ES-I3 (cell line): ENCODE results near the gene ARID5B.
"Not testable (repeated sequence)": the region's sequence is repeated elsewhere in the genome, so short reads cannot be mapped to it uniquely, and the experiment has no call there.

ENCODE experiments used
- H3K36me3 ChIP-seq: 2 replicates; pipeline ENCODE4 v1.6.1; 2013; ENCODE audit warnings: mild to moderate bottlenecking, low read length, control low read depth, moderate library complexity; ENCODE audit not compliant: insufficient read depth
- H3K4me1 ChIP-seq: 2 replicates; pipeline ENCODE4 v1.6.1; 2013; ENCODE audit warnings: mild to moderate bottlenecking, control low read depth, low read length; ENCODE audit not compliant: insufficient read depth
- H3K9ac ChIP-seq: 2 replicates; pipeline ENCODE4 v1.6.1; 2013; ENCODE audit warnings: low read depth, mild to moderate bottlenecking, low read length, moderate library complexity
- H3K9me3 ChIP-seq: 2 replicates; pipeline ENCODE4 v1.6.1; 2013; ENCODE audit warnings: mild to moderate bottlenecking, low read length, moderate library complexity; ENCODE audit not compliant: control insufficient read depth, insufficient read depth

The ARID5B gene

GRCh38 chr10:61900829-61901792 lies at the start of gene ARID5B:
Gene ARID5B (plus strand): TSS chr10:61901699. CDS start chr10:61901710, 11 bp downstream.
- peaks cover 17% of the 10 kb centered on the region for H3K4me1 ChIP-seq
- H3K9ac ChIP-seq = peak within 1 kb of the TSS; percentile 75
- no peaks in the 10 kb centered on the region for H3K36me3 ChIP-seq
- no peaks in the 10 kb centered on the region for H3K9me3 ChIP-seq

- Histone ChIP-seq H3K36me3 (no peaks in the 10 kb centered on the region), H3K4me1 (no peaks in the 10 kb centered on the region), H3K9me3 (no peaks in the 10 kb centered on the region), H3K9ac (no peak overlapping the region)
Observed at GRCh38 chr10:61852261-61852660, 49.2 kb upstream of the ARID5B start.

GRCh38 chr10:61855771-61856170 lies 45.7 kb upstream of the ARID5B start:
- no peaks in the 10 kb centered on the region for H3K4me1 ChIP-seq
- no peaks in the 10 kb centered on the region for H3K9me3 ChIP-seq
- no peak overlapping the region for H3K9ac ChIP-seq

GRCh38 chr10:61857746-61858145 lies 43.8 kb upstream of the ARID5B start:
- Histone ChIP-seq H3K9ac (no peak overlapping the region), H3K4me1 (no peaks in the 10 kb centered on the region), H3K9me3 (no peaks in the 10 kb centered on the region), H3K36me3 (no peaks in the 10 kb centered on the region)

More at GRCh38 chr10:61855771-61856170, 45.7 kb upstream of the ARID5B start:
- H3K36me3 ChIP-seq = no peaks in the 10 kb centered on the region

GRCh38 chr10:61859786-61860185 lies 41.7 kb upstream of the ARID5B start:
- Histone ChIP-seq H3K4me1 (no peaks in the 10 kb centered on the region), H3K36me3 (no peaks in the 10 kb centered on the region), H3K9ac (no peak overlapping the region), H3K9me3 (no peaks in the 10 kb centered on the region)

- Histone ChIP-seq H3K4me1 (no peaks in the 10 kb centered on the region), H3K36me3 (no peaks in the 10 kb centered on the region), H3K9ac (no peak overlapping the region), H3K9me3 (no peaks in the 10 kb centered on the region)
Observed at GRCh38 chr10:61860964-61861758, 40.3 kb upstream of the ARID5B start.

GRCh38 chr10:61863981-61864380 lies 37.5 kb upstream of the ARID5B start:
- H3K9me3 ChIP-seq = no peaks in the 10 kb centered on the region
- no peak overlapping the region for H3K9ac ChIP-seq
- no peaks in the 10 kb centered on the region for H3K36me3 ChIP-seq
- no peaks in the 10 kb centered on the region for H3K4me1 ChIP-seq

- no peaks in the 10 kb centered on the region for H3K9me3 ChIP-seq
Observed at GRCh38 chr10:61866700-61867368, 34.7 kb upstream of the ARID5B start.

GRCh38 chr10:61867374-61867773 lies 34.1 kb upstream of the ARID5B start:
- not testable (repeated sequence) for H3K36me3 ChIP-seq, H3K9me3 ChIP-seq, H3K9ac ChIP-seq, H3K4me1 ChIP-seq

More at GRCh38 chr10:61866700-61867368, 34.7 kb upstream of the ARID5B start:
- Histone ChIP-seq H3K9ac (no peak overlapping the region), H3K4me1 (no peaks in the 10 kb centered on the region), H3K36me3 (no peaks in the 10 kb centered on the region)

- H3K9ac ChIP-seq, H3K36me3 ChIP-seq, H3K9me3 ChIP-seq, H3K4me1 ChIP-seq: not testable (repeated sequence)
Observed at GRCh38 chr10:61867817-61868216, 33.7 kb upstream of the ARID5B start.

- H3K36me3 ChIP-seq = no peaks in the 10 kb centered on the region
- no peaks in the 10 kb centered on the region for H3K4me1 ChIP-seq
- H3K9me3 ChIP-seq = no peaks in the 10 kb centered on the region
- no peak overlapping the region for H3K9ac ChIP-seq
Observed at GRCh38 chr10:61869041-61869675, 32.3 kb upstream of the ARID5B start.

GRCh38 chr10:61869774-61870525 lies 31.5 kb upstream of the ARID5B start:
- no peaks in the 10 kb centered on the region for H3K9me3 ChIP-seq
- no peaks in the 10 kb centered on the region for H3K4me1 ChIP-seq
- H3K9ac ChIP-seq = no peak overlapping the region
- H3K36me3 ChIP-seq = no peaks in the 10 kb centered on the region

GRCh38 chr10:61870526-61870895 lies 31.0 kb upstream of the ARID5B start:
- no peaks in the 10 kb centered on the region for H3K36me3 ChIP-seq
- H3K9me3 ChIP-seq = no peaks in the 10 kb centered on the region
- no peak overlapping the region for H3K9ac ChIP-seq
- no peaks in the 10 kb centered on the region for H3K4me1 ChIP-seq
